Retina (tissue), 1 donor: ENCODE results near the gene TLR5.
A peak's percentile ranks its signal among the peaks of the same experiment; 100 is the strongest.
"Not testable (repeated sequence)": the region's sequence is repeated elsewhere in the genome, so short reads cannot be mapped to it uniquely, and the experiment has no call there.

Experiments used
- DNase-seq: peaks from one replicate; pipeline ENCODE4 v3.0.0-alpha.2; 2016

The TLR5 gene

GRCh38 chr1:223142795-223143536, at the start of gene TLR5:
Gene TLR5, minus strand, starts transcription at chr1:223143248. Its CDS starts 30,217 bp downstream, at chr1:223113031.
- peak; percentile 89 for DNase-seq

- no peak for DNase-seq
Measured at GRCh38 chr1:223189903-223190724, 47.1 kb upstream of the TLR5 start.

- DNase-seq = no peak
Measured at GRCh38 chr1:223189525-223189902, 46.5 kb upstream of the TLR5 start.

GRCh38 chr1:223188618-223189356, 45.7 kb upstream of the TLR5 start:
- no peak for DNase-seq

GRCh38 chr1:223186800-223187199, 43.8 kb upstream of the TLR5 start:
- DNase-seq = no peak

- DNase-seq = no peak
Measured at GRCh38 chr1:223183268-223183862, 40.3 kb upstream of the TLR5 start.

- no peak for DNase-seq
Measured at GRCh38 chr1:223180731-223181321, 37.8 kb upstream of the TLR5 start.

GRCh38 chr1:223179786-223180185, 36.7 kb upstream of the TLR5 start:
- DNase-seq = no peak

- DNase-seq = no peak
Measured at GRCh38 chr1:223179280-223179679, 36.2 kb upstream of the TLR5 start.

- no peak for DNase-seq
Measured at GRCh38 chr1:223177681-223178080, 34.6 kb upstream of the TLR5 start.

GRCh38 chr1:223176437-223176836, 33.4 kb upstream of the TLR5 start:
- no peak for DNase-seq

GRCh38 chr1:223175633-223176032, 32.6 kb upstream of the TLR5 start:
- DNase-seq = no peak

GRCh38 chr1:223175032-223175431, 32.0 kb upstream of the TLR5 start:
- no peak for DNase-seq

GRCh38 chr1:223169458-223169857, 26.4 kb upstream of the TLR5 start:
- not testable (repeated sequence) for DNase-seq

- DNase-seq = no peak
Measured at GRCh38 chr1:223161321-223161720, 18.3 kb upstream of the TLR5 start.

GRCh38 chr1:223156343-223156742, 13.3 kb upstream of the TLR5 start:
- no peak for DNase-seq

GRCh38 chr1:223155153-223155552, 12.1 kb upstream of the TLR5 start:
- DNase-seq = no peak

GRCh38 chr1:223153177-223154119, 10.4 kb upstream of the TLR5 start:
- no peak for DNase-seq

GRCh38 chr1:223152399-223152798, 9.4 kb upstream of the TLR5 start:
- no peak for DNase-seq

- DNase-seq = no peak
Measured at GRCh38 chr1:223150443-223150842, 7.4 kb upstream of the TLR5 start.

GRCh38 chr1:223147873-223148272, 4.8 kb upstream of the TLR5 start:
- DNase-seq = no peak

- DNase-seq = no peak
Measured at GRCh38 chr1:223147409-223147808, 4.4 kb upstream of the TLR5 start.
